ENCODE results near the gene PRKCD.

The PRKCD gene

DNA sequence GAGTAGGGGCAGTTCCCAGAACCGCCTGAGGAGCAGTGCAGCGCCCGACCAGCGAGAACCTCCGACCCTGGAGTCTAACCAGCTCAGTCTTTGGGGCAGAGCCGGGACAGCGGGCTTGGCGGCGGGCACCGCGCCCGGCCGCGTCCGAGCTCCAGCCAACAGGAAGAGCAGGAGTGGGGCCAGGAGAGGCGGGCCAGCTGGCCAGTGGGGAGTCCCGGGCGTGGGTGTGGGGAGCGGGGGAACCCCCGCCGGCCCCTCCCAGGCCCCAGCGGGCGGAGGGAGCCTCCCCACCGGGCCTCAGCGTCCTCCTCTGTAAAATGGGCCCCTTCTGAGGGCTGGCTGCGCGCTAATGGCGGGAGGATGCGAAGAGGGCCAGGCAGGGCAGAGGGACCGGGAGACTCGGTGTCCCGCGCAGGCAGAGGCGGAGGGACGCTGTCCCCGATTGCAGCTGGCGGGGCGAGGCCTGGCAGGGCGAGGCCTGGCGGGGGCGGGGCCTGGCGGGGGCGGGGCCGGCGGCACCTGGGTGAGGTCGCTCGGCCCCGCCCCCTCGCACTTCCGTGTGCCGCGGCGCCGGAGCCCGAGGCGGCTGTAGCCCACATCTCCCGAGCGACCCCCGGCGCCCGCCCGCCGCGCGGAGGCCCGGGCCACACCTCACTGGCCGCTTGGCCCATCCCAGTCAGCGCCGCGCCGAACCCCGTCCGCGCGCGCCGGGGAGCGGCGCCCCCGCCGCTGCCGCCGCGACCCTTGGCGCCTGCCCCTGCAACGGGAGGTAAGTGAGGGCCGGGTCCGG is at the start of gene PRKCD:
Gene PRKCD, plus strand, starts transcription at position 550 of the 790 bp plus-strand sequence. CDS start 17,214 bp downstream, outside the sequence.
- peak; percentile 75 for DNase-seq (ENCODE audit: low read depth, low spot score)

DNA sequence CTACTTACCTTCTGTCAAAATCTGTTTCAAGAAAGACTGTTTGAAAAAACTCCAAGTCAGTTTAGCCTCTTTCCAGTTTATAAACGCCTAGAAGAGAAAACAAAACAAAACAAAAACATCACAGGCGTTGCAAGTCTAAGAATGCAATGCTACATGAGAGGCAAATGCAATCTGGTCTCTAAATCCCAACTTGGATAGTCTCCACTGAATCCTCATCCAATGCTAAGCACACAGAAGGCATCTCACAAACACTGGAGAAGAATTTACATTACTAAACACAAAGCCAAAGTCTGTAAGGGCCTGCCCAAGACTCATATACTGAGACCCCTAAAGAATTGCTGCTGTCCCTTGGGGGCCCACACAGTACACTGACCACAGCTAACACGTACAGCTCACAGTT is 49.2 kb upstream of the PRKCD start:
- no peak for DNase-seq (ENCODE audit: low read depth, low spot score)

DNA sequence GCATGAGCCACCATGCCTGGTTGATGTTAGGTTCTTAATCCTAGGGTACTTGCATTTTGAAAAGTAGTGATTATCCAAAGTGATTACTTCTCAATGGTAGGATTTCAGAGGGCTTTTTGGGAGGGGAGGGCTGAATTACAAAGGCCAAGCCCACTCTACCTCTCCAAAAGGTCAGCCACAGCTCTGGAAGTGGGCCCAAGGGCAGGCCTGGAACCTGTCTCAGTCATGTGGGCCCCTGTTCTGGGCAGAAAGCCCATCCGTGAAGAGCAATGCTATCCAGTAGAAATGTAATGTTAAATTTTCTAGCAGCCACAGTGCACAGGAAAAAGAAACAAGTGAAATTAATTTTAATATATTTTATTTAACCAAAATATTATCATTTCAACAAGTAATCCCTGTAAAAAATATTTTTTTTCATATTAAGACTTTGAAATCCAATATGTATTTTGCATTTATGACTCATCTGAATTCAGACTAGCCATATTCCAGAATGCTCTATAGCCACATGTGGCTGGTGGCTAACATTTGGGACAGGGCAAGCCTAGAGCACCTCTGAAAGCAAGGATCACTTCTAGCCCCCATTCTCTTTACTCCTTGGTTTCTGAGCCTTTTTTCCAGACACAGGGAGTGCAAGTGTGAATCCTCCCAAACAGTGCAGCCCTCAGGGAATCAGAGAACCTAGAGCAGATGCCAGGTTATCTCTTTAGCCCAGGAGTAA is 47.6 kb upstream of the PRKCD start:
- no peak for DNase-seq (ENCODE audit: low read depth, low spot score)

DNA sequence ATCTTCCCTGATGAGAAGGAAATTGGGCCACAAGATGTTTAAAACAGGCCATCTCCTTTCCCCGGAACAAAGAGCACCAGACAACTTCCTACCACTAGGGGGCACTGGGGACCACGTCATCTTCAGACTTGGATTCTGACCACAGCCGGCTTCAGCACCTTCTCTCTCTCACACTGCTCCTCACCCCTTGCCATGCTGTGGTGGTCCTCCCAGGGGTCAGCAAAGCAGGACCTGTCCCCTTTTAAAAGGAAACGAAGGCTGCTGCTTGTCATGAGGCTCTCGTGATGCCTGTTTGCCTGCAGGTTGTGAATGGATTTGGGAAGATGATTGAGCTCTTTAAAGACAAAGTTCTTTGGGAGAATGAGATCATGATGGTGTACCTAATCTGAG is 47.0 kb upstream of the PRKCD start:
- DNase-seq (ENCODE audit: low read depth, low spot score): peak; percentile 83

DNA sequence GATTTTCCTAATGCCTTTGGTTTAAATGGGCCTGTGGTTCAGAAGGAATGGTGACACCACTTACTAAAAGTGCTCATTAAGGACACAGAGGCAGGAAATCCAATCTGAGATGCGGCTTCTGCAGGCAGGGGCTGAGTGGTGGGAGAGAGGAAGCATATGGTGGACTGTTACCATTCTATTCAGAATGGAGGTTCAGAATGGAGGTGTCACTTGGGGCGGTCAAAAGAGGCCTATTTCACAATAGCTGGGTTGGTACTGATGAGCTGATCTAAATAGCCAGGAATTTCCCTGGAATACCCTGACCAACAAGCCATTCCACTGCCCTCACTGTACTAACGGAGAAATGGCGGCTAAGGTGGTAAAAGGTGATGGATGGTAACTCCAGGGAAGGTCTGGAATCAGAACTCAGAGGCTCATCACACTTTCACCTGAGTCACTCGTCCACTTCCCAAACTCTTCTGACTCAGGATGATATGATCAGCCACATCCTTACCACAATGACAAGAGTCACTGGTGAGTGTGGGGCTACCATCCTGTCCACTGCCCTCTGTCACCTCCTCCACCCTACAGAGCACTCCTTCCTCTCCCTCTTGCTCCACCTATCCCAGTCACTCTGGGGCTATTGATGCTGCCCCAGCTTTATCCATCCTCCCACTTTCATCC is 46.5 kb upstream of the PRKCD start:
- DNase-seq (ENCODE audit: low read depth, low spot score): no peak

DNA sequence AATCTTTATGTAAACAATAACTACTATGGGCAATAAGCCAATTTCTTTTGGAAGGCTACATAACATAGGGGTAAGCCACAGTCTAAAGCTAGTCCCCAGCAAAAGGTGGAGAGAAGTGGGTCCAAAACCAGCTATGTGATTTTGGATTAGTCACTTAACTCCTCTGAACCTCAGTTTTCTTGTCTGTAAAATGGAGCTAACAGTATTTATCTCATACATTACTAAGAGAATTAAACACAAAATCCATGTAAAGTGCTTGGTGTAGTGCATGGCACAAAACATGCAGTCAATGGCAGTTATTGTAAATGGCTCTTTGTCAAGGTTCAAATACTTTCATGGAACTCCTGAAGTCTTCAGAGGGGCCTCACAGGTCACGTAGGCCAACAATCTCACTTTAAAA is 44.1 kb upstream of the PRKCD start:
- DNase-seq (ENCODE audit: low read depth, low spot score): no peak

DNA sequence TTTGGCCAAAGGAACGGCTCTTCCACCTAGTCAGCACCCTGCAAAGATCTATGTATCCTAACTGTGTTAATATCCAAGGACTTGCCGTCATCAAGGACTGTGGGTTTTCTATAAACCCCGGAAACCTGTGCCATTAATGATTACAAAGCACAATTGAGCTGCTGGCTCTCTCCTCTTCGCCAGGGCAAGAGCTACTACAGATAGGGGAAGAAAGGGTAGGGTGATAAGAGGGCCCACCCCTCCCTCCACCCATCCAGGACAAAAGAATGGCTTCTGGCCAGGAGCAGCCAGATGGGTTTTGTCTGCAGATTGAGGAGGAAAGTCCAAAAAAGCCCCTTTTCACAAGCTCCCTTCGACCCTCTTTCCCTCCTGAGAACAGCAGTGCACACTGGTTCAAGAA is 40.7 kb upstream of the PRKCD start:
- DNase-seq (ENCODE audit: low read depth, low spot score): no peak

DNA sequence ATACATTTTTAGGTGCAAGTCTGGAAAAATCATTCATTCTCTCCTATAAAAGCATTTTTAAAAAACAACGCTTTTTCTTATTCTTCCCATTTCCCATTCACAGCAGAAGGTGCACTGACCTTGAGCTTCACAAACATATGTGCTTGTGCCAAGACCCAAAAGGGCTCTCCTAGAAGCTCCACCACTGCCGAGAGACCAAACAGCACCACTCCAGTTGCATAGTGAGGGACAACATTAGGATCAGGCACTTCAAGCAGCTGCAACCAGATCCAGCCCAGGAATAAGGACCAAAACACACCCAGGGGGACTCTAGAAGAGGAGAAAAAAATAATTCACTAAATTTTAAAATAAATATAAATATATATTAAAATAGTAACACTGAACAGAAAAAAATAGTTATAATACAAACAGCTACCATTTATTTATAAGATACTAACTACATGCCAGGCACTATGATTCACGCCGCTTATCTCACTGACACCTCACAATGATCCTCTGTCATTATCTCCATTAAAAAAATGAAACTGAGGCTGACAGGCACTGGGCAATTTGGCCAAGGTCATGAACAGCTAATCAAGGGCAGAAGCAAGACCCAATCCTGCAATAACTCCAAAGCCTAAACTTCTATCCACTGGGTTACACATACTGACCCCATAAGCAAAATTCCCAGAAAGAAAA is 38.6 kb upstream of the PRKCD start:
- DNase-seq (ENCODE audit: low read depth, low spot score): no peak

DNA sequence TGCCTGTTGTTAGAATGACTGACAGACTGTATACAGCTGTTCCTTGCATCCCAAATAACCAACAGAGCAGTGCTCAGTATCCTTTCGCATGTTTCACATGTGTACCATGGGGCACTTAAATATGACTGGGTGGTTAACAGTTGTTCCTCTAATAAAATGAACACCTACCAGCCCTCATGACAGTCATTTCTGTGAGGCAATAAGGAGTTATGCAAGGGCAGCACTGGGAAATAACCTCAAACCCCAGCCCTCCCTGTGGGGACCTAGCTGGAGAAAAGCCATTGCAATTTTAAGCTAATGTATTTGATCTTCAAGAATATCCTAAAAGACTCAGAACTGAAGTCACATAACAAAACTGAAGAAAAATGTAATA is 38.1 kb upstream of the PRKCD start:
- DNase-seq (ENCODE audit: low read depth, low spot score): no peak

DNA sequence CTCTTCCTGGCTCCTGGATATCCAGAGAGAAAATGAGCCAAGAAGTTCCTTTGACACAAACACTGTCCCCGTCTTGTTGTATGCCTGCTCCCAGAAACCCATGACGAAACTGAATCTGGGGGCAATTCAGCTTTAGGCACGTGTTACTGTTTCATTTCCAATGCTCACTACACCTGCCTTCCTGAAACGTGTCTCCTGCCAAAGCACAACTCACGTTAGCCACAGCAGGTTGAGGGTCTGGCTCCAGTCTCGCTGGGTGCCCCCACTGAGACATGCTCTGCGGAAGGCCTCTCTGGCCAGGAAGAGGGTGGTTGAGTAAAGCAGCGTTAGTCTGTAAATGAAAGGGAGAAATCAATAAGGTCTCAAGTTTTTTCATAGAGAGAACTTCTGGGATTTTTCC is 37.5 kb upstream of the PRKCD start:
- no peak for DNase-seq (ENCODE audit: low read depth, low spot score)

DNA sequence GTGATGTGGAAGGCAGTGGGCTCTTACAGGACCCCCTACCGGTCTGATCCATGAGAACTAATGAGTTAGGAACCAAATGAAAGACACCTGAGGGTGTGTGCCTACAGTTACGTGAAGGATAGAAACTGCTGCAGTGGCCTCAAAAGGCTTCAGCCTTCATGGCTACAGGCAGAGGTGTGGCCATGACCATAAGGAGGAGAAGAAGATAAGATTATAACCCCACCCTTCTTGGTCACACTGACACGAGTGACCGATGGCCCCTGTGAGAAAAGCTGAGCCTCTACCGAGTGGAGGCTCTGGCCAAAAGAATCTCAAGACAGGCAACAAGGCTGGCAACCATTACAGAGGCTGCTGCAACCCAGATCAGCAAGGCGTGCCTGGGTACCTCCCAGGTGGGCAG is 37.1 kb upstream of the PRKCD start:
- DNase-seq (ENCODE audit: low read depth, low spot score): no peak

DNA sequence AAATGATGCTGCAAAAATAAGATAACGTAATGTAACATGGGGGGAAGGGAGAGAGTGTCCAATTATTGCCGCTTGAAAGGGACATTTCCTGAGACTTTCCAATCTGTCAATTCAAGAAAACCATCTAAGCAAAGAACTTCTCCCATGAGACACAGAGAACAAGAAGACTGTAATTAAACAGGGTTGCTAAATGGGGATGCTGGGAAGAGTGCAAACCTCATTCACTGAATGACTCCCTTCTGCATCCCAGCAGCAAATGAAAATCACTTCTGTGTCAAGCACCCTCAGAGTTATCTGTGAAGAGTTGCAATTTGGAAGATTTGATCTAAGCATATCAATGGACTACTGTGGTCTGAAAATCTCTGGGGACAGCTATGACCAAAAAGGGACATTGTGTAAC is 34.4 kb upstream of the PRKCD start:
- no peak for DNase-seq (ENCODE audit: low read depth, low spot score)

DNA sequence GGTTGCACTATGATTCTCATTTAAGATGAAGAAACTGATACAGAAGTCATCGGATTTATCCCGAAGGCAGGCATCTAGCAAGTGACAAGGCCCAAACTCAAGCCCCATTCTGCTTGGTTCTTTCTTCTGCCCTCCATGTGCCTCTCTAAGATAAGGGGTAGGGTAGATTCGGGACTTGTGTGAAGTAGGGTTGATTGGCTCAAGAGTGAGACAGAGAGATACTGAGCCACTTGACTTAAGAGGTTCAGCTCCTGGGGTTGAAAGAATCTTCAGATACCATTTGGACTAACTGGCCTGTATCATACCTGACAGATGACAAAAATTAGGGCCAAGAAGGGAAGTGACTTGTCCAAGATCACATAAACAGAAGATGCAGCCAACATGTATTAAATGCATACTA is 31.7 kb upstream of the PRKCD start:
- DNase-seq (ENCODE audit: low read depth, low spot score): no peak

DNA sequence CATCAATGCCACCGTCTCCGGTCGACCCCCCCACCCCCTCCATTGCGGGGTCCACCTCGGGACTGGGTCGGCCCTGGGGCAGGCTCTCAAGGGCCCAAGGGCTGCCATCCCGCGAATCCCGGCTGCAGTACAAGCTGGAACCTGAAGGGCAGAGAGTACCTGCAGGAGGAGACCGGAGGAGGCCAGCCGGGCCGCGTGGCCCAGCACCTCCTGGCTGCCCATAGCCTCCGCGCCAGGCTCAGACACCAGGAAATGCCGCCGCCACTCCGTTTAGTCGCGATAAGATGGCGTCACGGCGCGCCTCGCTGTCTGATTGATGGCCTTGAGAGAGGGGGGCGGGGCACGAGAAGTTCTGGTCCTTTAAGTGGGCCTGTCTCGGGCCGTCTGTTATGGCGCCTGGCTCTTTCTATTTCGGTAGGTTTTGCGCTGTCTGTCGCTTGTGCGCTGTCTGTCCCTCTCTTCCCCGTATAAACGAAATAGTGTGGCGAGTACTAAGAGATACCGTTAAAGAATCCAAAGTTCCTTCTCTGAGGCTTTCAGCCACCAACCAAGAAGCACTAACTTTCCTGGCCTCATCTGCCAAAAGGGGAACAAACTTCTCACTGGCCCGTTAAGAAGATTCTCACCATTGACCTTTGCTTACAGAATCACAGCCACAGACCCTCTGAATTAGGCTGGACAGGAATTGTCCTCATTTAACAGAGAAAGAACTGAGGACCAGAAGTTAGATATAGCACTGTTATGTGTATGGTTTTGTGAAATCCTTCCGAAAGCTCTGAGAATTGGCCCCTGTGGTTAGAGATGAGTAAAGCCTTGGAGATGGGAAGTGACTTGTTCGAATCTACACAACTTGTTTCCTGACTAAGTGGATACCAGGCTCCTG is 30.6 kb upstream of the PRKCD start, which contains the start of gene RFT1:
Gene RFT1, minus strand, starts transcription at position 257 of the 883 bp plus-strand sequence. Its CDS starts 35 bp downstream, at position 222.
- DNase-seq (ENCODE audit: low read depth, low spot score): peak; percentile 97

DNA sequence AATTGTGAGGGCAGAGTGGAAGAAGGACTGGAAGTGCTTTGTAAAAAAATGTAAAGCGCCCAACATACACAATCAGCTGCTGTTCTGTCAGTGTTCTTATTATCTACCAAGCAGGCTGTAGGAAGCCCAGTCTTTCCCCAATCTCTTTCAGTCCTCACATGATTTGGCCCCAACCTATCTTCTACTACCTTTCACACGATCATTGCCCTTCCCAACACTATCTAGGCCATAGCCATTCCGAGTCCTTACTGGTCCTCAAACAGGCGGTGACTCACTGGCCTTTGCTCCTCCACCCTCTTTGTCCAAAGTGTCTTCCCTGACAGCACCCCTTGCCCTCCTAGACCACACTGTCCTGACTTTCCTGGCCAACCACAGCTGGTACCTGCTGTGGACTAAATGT is 29.9 kb upstream of the PRKCD start:
- DNase-seq (ENCODE audit: low read depth, low spot score): no peak

DNA sequence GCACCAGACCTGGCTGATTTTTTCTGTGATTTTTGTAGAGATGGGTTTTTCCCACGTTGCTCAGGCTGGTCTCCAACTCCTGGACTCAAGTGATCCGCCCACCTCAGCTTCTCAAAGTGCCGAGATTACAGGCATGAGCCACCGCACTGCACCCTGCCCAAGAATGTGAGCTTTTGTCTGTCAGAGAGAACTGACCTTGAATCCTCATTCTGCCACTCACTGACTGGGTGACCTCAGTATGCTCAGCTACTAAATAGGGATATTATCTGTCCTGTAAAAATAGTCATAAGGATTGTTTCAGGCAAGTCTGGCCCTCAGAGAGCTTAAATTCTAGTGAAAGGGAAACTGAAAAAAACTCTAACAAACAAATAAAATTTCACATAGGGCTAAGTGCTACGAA is 28.7 kb upstream of the PRKCD start:
- peak; percentile 62 for DNase-seq (ENCODE audit: low read depth, low spot score)

DNA sequence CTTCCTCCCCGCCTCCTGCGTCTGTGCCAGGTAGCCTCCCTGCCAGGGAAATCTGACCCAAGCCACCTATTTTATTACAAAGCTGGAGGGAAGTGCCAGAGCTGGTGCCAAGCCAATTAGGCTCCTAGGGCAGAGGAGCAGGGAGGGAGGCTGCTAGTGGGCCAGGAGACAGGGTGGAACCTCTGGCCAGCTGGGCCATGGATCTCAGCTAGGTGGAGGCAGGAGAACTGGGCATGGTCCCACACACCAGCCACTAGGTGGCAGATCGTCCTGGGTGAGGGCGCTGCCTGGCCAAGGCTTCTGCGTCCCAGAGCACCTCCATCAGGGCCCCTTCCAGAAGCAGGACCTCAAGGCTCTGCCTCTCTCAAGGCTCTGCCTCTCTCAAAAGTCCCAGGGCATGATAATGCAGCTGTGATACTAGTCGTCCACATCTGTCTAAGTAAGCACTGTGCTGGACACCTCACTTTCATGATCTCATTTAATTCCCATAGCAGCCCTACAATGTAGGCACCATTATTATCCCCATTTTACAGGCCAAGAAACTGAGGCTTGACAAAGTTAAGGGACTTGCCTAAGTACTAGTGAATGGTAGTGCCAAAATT is 26.3 kb upstream of the PRKCD start:
- peak; percentile 86 for DNase-seq (ENCODE audit: low read depth, low spot score)

DNA sequence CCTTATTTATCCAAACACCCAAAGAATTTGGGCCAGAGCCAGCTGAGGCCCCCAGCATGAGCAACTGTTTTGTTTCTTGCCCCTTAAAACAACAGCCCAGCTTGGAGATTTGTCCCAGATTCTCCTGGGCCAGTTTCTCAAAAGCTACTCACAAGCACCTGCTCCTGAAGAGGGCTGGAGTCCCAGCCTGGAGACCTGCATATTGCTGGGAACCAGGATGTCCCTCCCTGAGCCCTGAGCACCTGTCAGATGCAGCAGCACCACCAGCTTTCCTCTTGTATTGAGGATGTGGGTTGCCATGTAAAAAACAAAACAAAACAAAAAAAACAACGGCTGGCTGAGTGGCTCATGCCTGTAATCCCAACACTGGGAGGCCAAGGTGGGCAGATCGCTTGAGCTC is 23.8 kb upstream of the PRKCD start:
- no peak for DNase-seq (ENCODE audit: low read depth, low spot score)

DNA sequence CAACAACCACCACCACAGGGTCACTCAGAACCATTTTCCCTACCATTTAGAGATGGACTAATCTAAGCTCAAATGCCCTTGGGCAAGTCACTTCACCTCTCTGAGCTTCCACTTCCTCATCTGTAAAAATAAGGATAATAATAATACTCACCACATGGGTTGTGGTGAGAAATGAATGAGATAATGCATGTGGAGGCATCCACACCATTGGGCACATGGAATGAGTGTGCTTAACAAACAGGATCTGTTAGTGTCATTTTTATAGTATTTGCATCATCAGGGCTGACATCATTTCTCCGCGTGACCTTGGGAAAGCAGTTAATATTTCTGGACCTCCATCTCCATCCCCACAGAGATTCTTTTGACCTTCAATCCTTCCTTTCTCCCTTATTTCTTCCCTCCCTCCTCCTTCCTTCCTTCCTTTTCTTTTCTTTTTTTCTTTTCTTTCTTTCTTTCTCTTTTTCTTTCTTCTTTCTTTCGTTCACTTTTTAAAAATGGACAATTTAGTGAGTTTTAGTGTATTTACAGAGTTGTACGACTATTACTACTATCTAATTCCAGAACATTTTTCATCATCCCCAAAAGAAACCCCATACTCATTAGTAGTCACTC is 23.1 kb upstream of the PRKCD start:
- DNase-seq (ENCODE audit: low read depth, low spot score): no peak

Measured in ELF-1 (cell line).